Natural killer cell (primary cell): ENCODE results near the gene PGLYRP4. TPM values are rescaled to one million over a fixed set of nuclear protein-coding genes. Genes with fewer than 3 reads are reported as not detected.
"Not testable (repeated sequence)": the region's sequence is repeated elsewhere in the genome, so short reads cannot be mapped to it uniquely, and the experiment has no call there.

Experiments used
- ATAC-seq, 3 donors: fragments of 150-1000 bp in 2 of 3; fragments of 200-7000 bp in 1 of 3; cut with Tn5 transposase; 1 replicate in 1 of 3; 2 replicates in 2 of 3; pipeline ENCODE4 v1.10.0; 2021; ENCODE audit warnings: mild to moderate bottlenecking in 2 of 3, moderate library complexity in 2 of 3
- DNase-seq, 2 donors: peaks; one replicate each; pipeline versions ENCODE4 v3.0.0 to v3.0.0-alpha.2; 2013 to 2021; ENCODE audit warnings: mixed read lengths in 1 of 2
- H3K27ac ChIP-seq: one replicate; pipeline ENCODE4 v1.5.1; 2013; ENCODE audit warnings: mild to moderate bottlenecking, low read length
- H3K27me3 ChIP-seq: one replicate; pipeline ENCODE4 v1.6.1; 2013; ENCODE audit warnings: low read length; ENCODE audit not compliant: control insufficient read depth, insufficient read depth
- H3K36me3 ChIP-seq: one replicate; pipeline ENCODE4 v1.6.1; 2013; ENCODE audit warnings: low read length; ENCODE audit not compliant: control insufficient read depth, insufficient read depth
- H3K4me1 ChIP-seq: one replicate; pipeline ENCODE4 v1.6.1; 2013; ENCODE audit warnings: low read length; ENCODE audit not compliant: control insufficient read depth, insufficient read depth
- H3K4me3 ChIP-seq: one replicate; pipeline ENCODE4 v1.5.1; 2013; ENCODE audit warnings: low read length
- H3K9me3 ChIP-seq: one replicate; pipeline ENCODE4 v1.6.1; 2013; ENCODE audit warnings: low read length; ENCODE audit not compliant: control insufficient read depth, insufficient read depth
- H3K27ac Mint-ChIP-seq, 2 donors: one replicate each; pipeline ENCODE4 v1.8.0; 2022; ENCODE audit warnings: mild to moderate bottlenecking in 2 of 2, mixed read lengths in 2 of 2, moderate library complexity in 1 of 2
- H3K27me3 Mint-ChIP-seq, 2 donors: one replicate each; pipeline ENCODE4 v1.8.0; 2022; ENCODE audit warnings: low read depth in 2 of 2, mixed read lengths in 2 of 2
- H3K36me3 Mint-ChIP-seq: one replicate; pipeline ENCODE4 v1.8.0; 2022; ENCODE audit warnings: mixed read lengths
- H3K4me1 Mint-ChIP-seq, 2 donors: one replicate each; pipeline ENCODE4 v1.8.0; 2022; ENCODE audit warnings: mixed read lengths in 2 of 2
- H3K4me3 Mint-ChIP-seq: one replicate; pipeline ENCODE4 v1.8.0; 2022; ENCODE audit warnings: mild to moderate bottlenecking, moderate library complexity, mixed read lengths
- H3K9me3 Mint-ChIP-seq, 2 donors: one replicate each; pipeline ENCODE4 v1.8.0; 2022; ENCODE audit warnings: mixed read lengths in 2 of 2
- WGBS: methylation state at CpG from one replicate; pipeline ENCODE4 v1.1.7; 2013; ENCODE audit warnings: missing lambda C conversion rate; ENCODE audit not compliant: insufficient coverage; 5-methylcytosine and 5-hydroxymethylcytosine counted together
- intact Hi-C: fragments of 100-400 bp; cut with micrococcal nuclease; formaldehyde crosslinking; loops from one replicate; pipeline ENCODE4 v1.14.2; 2022
- total RNA-seq, 4 donors: library from RNA; stranded (reverse); fragments of 120-200 nt in 1 of 4; gene quantifications; one replicate each; pipeline versions ENCODE4 v1.2.3 to v1.2.4, GENCODE V29; 2013 to 2022
- TF ChIP-seq, protein P1 (sequence below): fragments of 200-600 bp; IDR thresholded peaks from one replicate; pipeline ENCODE4 v1.8.0; 2022; ENCODE audit warnings: antibody characterized with exemption

The PGLYRP4 gene
- total RNA-seq, 3 donors from 2014 or later (not counting 1 experiment from before 2014, with no cell fraction given): not detected

DNA sequence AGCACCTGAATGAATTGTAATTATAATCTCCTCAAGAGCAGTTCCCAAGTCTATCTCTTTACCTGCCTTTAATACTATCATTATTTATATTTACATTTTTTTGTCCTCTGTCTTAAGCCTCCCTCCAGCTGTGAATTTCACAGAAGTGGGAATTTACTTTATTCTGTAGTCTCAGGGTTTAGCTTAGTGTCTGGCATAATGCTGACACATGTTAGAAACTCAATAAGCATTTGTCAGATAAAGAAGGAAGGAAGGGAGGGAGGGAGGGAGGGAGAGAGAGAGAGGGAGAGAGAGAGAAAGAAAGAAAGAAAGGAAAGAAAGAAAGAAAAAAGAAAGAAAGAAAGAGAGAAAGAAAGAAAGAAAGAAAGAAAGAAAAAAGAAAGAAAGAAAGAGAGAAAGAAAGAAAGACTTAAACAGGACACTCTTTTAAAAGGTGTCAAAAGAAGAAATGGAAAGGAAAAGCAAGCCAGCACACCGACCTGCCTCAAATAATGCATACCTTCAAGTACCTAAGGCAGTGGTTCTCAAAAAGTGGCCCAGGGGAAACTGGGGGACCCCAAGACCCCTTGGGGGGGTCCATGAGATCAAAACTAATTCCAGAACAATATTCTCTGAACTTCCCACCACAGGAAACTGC is 1.8 kb upstream of the PGLYRP4 start:
- DNase-seq: no peak
- Histone ChIP-seq H3K27ac (no peak overlapping the region), H3K9me3 (no peaks in the 10 kb centered on the region), H3K36me3 (no peaks in the 10 kb centered on the region), H3K4me3 (no peak overlapping the region), H3K27me3 (peaks cover 7% of the 10 kb centered on the region), H3K4me1 (peaks cover 12% of the 10 kb centered on the region)
- H3K27ac Mint-ChIP-seq: no peak overlapping the region
- H3K4me3 Mint-ChIP-seq: no peak overlapping the region
- TF ChIP-seq, protein P1, sequence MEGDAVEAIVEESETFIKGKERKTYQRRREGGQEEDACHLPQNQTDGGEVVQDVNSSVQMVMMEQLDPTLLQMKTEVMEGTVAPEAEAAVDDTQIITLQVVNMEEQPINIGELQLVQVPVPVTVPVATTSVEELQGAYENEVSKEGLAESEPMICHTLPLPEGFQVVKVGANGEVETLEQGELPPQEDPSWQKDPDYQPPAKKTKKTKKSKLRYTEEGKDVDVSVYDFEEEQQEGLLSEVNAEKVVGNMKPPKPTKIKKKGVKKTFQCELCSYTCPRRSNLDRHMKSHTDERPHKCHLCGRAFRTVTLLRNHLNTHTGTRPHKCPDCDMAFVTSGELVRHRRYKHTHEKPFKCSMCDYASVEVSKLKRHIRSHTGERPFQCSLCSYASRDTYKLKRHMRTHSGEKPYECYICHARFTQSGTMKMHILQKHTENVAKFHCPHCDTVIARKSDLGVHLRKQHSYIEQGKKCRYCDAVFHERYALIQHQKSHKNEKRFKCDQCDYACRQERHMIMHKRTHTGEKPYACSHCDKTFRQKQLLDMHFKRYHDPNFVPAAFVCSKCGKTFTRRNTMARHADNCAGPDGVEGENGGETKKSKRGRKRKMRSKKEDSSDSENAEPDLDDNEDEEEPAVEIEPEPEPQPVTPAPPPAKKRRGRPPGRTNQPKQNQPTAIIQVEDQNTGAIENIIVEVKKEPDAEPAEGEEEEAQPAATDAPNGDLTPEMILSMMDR: no peak
- intact Hi-C loops: no loop called here
- H3K4me1 Mint-ChIP-seq: peaks cover 15 to 16% of the 10 kb centered on the region in 2 donors
- no peaks in the 10 kb centered on the region for H3K9me3 Mint-ChIP-seq
- peaks cover 28 to 39% of the 10 kb centered on the region in 2 donors for H3K27me3 Mint-ChIP-seq
- no peaks in the 10 kb centered on the region for H3K36me3 Mint-ChIP-seq
- no peak for ATAC-seq
- WGBS: 30% methylated on average over 1 of the region's 1 CpG

DNA sequence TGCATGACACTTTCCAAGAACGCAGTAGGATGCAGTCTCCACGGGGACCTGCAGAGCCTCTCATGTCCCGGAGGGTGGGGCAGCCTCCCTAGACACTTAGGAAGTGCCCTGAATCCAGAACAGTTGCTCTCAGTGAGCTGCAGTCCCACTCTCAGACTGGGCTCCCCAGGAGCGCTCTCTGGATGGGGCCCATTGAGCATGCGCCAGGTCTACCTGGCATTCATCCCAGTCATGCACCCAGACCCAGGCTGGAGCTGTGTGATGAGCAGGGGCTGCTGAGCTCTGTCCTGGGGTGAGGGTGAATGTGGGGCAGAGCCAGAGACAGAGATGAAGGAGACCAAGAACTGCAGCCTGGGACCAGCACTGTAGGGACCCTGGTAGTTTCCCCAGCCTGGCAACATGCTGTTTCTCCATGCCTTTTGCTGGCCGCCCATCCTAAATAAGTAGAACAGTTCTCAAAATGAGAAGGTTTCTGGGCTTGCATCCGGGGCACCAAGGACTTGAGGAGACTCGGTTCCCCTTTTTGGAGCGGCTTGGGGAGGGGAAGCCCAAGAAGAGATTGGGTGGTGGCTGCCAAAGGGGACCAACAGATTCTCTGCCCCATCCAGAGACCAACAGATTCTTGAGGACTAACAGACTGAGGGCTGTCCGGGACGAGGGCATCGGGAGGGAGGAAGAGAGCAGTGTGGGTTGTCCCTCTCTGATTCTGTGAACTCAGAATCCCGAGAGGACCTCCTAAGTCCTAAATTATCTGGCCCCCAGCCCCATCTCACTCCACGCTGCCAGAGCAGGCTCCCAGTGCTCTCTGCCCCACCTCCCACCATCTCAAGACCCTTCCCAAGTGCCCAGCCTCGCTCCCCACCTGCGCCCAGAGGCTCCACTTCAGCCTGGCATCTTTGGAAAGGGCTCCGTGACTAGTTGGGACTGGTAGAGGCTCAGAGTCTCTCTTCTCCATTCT is 1.0 kb upstream of the PGLYRP4 start:
- H3K36me3 Mint-ChIP-seq: no peaks in the 10 kb centered on the region
- WGBS: 71% methylated on average over 16 of the region's 17 CpGs
- H3K27me3 ChIP-seq: peaks cover 7% of the 10 kb centered on the region
- DNase-seq (no peak), ATAC-seq (no peak)
- H3K9me3 Mint-ChIP-seq: no peaks in the 10 kb centered on the region
- intact Hi-C loops: no loop called here
- H3K27me3 Mint-ChIP-seq: peaks cover 32 to 39% of the 10 kb centered on the region in 2 donors
- no peak overlapping the region for H3K27ac Mint-ChIP-seq
- H3K27ac ChIP-seq: no peak overlapping the region
- H3K36me3 ChIP-seq: no peaks in the 10 kb centered on the region
- H3K4me1 ChIP-seq: peaks cover 19% of the 10 kb centered on the region
- no peak overlapping the region for H3K4me3 ChIP-seq
- no peaks in the 10 kb centered on the region for H3K9me3 ChIP-seq
- TF ChIP-seq, protein P1: no peak
- H3K4me1 Mint-ChIP-seq: peaks cover 17 to 18% of the 10 kb centered on the region in 2 donors
- no peak overlapping the region for H3K4me3 Mint-ChIP-seq

DNA sequence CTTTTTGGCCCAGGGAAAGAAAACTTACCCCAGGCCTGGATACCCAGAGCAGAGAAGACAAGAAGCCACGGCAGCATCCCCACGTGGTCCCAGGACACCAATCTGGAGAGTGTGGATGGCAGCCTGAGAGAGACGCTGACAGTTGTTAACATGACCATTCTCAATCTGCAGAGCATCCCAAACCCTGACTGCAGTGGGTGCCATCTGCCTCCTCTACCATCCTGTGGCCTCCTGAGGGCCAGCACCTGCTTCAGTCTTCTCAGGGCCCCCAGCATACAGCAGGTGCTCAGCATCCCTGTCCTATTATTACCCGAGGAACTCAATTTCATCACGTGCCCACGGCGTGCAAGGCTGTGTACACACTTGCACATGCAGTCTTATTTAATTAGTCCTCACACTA is 785 bp downstream of the PGLYRP4 start:
- Mint-ChIP-seq H3K36me3 (no peaks in the 10 kb centered on the region), H3K9me3 (no peaks in the 10 kb centered on the region), H3K4me1 (peaks cover 17 to 20% of the 10 kb centered on the region in 2 donors), H3K27me3 (peaks cover 41 to 53% of the 10 kb centered on the region in 2 donors), H3K27ac (no peak overlapping the region), H3K4me3 (no peak overlapping the region)
- intact Hi-C loops: no loop called here
- WGBS: 74% methylated on average over 7 of the region's 7 CpGs
- H3K27ac ChIP-seq: no peak overlapping the region
- H3K4me1 ChIP-seq: peaks cover 22% of the 10 kb centered on the region
- DNase-seq (no peak), ATAC-seq (no peak)
- H3K27me3 ChIP-seq: peaks cover 7% of the 10 kb centered on the region
- TF ChIP-seq, protein P1: no peak
- H3K4me3 ChIP-seq: no peak overlapping the region
- no peaks in the 10 kb centered on the region for H3K36me3 ChIP-seq
- H3K9me3 ChIP-seq: no peaks in the 10 kb centered on the region

DNA sequence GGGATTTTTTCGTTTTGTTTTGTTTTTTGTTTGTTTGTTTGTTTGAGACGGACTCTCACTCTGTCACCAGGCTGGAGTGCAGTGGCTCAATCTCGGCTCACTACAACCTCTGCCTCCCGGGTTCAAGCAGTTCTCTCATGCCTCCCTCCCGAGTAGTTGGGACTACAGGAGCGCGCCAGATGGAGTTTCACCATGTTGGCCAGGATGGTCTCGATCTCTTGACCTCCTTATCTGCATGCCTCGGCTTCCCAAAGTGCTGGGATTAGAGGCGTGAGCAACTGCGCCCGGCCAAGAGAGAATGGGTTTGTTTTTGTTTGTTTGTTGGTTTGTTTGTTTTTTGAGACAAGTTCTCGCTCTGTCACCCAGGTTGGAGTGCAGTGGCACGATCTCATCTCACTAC is 1.6 kb downstream of the PGLYRP4 start:
- WGBS: 83% methylated on average over 14 of the region's 14 CpGs
- Mint-ChIP-seq H3K4me1 (peaks cover 17 to 20% of the 10 kb centered on the region in 2 donors), H3K27me3 (peaks cover 49 to 53% of the 10 kb centered on the region in 2 donors)
- H3K9me3 Mint-ChIP-seq, H3K4me3 ChIP-seq, H3K27ac ChIP-seq, H3K4me3 Mint-ChIP-seq, H3K36me3 Mint-ChIP-seq, H3K36me3 ChIP-seq, ATAC-seq, DNase-seq, H3K9me3 ChIP-seq, H3K27ac Mint-ChIP-seq, H3K27me3 ChIP-seq, intact Hi-C loops: not testable (repeated sequence)
- H3K4me1 ChIP-seq: peaks cover 22% of the 10 kb centered on the region
